ENCODE measurements around the gene SUMO3.

GRCh38 chr21:44815852-44816628 lies 1.8 kb downstream of the SUMO3 start:
- no peak for TF ChIP-seq CTCF (IDR thresholded peaks at IDR 0.05)
- no peak for TF ChIP-seq POLR2A (IDR thresholded peaks at IDR 0.05)
